ENCODE measurements around the gene ANKRD30A.
"Not testable (repeated sequence)": the region's sequence is repeated elsewhere in the genome, so short reads cannot be mapped to it uniquely, and the experiment has no call there.

ANKRD30A gene, protein sequence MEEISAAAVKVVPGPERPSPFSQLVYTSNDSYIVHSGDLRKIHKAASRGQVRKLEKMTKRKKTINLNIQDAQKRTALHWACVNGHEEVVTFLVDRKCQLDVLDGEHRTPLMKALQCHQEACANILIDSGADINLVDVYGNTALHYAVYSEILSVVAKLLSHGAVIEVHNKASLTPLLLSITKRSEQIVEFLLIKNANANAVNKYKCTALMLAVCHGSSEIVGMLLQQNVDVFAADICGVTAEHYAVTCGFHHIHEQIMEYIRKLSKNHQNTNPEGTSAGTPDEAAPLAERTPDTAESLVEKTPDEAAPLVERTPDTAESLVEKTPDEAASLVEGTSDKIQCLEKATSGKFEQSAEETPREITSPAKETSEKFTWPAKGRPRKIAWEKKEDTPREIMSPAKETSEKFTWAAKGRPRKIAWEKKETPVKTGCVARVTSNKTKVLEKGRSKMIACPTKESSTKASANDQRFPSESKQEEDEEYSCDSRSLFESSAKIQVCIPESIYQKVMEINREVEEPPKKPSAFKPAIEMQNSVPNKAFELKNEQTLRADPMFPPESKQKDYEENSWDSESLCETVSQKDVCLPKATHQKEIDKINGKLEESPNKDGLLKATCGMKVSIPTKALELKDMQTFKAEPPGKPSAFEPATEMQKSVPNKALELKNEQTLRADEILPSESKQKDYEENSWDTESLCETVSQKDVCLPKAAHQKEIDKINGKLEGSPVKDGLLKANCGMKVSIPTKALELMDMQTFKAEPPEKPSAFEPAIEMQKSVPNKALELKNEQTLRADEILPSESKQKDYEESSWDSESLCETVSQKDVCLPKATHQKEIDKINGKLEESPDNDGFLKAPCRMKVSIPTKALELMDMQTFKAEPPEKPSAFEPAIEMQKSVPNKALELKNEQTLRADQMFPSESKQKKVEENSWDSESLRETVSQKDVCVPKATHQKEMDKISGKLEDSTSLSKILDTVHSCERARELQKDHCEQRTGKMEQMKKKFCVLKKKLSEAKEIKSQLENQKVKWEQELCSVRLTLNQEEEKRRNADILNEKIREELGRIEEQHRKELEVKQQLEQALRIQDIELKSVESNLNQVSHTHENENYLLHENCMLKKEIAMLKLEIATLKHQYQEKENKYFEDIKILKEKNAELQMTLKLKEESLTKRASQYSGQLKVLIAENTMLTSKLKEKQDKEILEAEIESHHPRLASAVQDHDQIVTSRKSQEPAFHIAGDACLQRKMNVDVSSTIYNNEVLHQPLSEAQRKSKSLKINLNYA (N-terminal part only)

GRCh38 chr10:37125191-37125732 is at the start of gene ANKRD30A:
ANKRD30A (plus strand) TSS chr10:37125598; CDS start chr10:37125788, 190 bp downstream.
- H3K4me1 ChIP-seq (ENCODE audit: insufficient read depth, low read length) = no peaks in the 10 kb centered on the region
- no peaks in the 10 kb centered on the region for H3K27me3 ChIP-seq (ENCODE audit: insufficient read depth, low read length)
- H3K4me3 ChIP-seq (ENCODE audit: low read length) = no peak within 1 kb of the TSS
- H3K9me3 ChIP-seq (ENCODE audit: insufficient read depth, low read depth, low read length) = no peaks in the 10 kb centered on the region
- no peak within 1 kb of the TSS for H3K9ac ChIP-seq (ENCODE audit: low read depth, low read length)
- no peak within 1 kb of the TSS for H3K27ac ChIP-seq (ENCODE audit: low read length)
- no peaks in the 10 kb centered on the region for H3K36me3 ChIP-seq (ENCODE audit: insufficient read depth, low read depth, low read length)

DNA sequence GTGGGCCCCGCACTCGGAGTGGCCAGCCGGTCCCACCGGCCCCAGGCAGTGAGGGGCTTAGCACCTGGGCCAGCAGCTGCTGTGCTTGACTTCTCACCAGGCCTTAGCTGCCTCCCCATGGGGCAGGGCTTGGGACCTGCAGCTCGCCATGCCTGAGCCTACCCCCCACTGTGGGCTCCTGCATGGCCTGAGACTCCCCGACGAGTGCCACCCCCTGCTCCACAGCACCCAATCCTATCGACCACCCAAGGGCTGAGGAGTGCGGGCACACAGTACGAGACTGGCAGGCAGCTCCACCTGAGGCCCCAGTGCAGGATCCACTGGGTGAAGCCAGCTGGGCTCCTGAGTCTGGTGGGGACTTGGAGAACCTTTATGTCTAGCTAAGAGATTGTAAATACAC is 49.3 kb upstream of the ANKRD30A start:
- not testable (repeated sequence) for H3K9ac ChIP-seq (ENCODE audit: low read depth, low read length); H3K27ac ChIP-seq (ENCODE audit: low read length); H3K9me3 ChIP-seq (ENCODE audit: insufficient read depth, low read depth, low read length); H3K36me3 ChIP-seq (ENCODE audit: insufficient read depth, low read depth, low read length); H3K27me3 ChIP-seq (ENCODE audit: insufficient read depth, low read length); H3K4me1 ChIP-seq (ENCODE audit: insufficient read depth, low read length); H3K4me3 ChIP-seq (ENCODE audit: low read length)

- no peaks in the 10 kb centered on the region for H3K4me1 ChIP-seq (ENCODE audit: insufficient read depth, low read length)
- no peaks in the 10 kb centered on the region for H3K36me3 ChIP-seq (ENCODE audit: insufficient read depth, low read depth, low read length)
- H3K9me3 ChIP-seq (ENCODE audit: insufficient read depth, low read depth, low read length) = peaks cover 6% of the 10 kb centered on the region
- no peak overlapping the region for H3K27ac ChIP-seq (ENCODE audit: low read length)
- H3K27me3 ChIP-seq (ENCODE audit: insufficient read depth, low read length) = no peaks in the 10 kb centered on the region
- H3K9ac ChIP-seq (ENCODE audit: low read depth, low read length) = no peak overlapping the region
- no peak overlapping the region for H3K4me3 ChIP-seq (ENCODE audit: low read length)
Observed at GRCh38 chr10:37095792-37096573, 29.4 kb upstream of the ANKRD30A start.

DNA sequence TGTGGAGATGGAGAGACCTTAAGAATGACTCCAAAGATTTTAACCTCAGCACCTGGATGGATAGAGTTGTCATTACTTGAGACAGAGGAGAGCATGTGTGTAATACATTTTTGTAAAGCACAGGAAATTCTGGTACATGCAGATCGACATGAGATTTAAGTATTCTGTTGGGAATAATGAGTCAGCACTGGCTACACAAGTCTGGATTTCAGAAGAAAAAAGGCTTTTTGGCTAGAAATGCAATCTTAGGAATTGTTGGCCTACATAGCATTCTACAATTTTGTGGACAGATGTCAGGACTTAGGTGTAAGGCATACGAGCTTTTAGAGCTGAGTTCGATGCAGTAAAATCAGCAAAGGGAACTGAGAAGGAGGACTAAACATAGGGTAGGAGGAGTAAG is 24.1 kb upstream of the ANKRD30A start:
- no peaks in the 10 kb centered on the region for H3K4me1 ChIP-seq (ENCODE audit: insufficient read depth, low read length)
- no peaks in the 10 kb centered on the region for H3K27me3 ChIP-seq (ENCODE audit: insufficient read depth, low read length)
- no peak overlapping the region for H3K27ac ChIP-seq (ENCODE audit: low read length)
- H3K4me3 ChIP-seq (ENCODE audit: low read length) = no peak overlapping the region
- H3K36me3 ChIP-seq (ENCODE audit: insufficient read depth, low read depth, low read length) = no peaks in the 10 kb centered on the region
- no peak overlapping the region for H3K9ac ChIP-seq (ENCODE audit: low read depth, low read length)
- H3K9me3 ChIP-seq (ENCODE audit: insufficient read depth, low read depth, low read length) = no peaks in the 10 kb centered on the region

- Histone ChIP-seq H3K4me3 (ENCODE audit: low read length) (no peak overlapping the region), H3K9ac (ENCODE audit: low read depth, low read length) (no peak overlapping the region), H3K4me1 (ENCODE audit: insufficient read depth, low read length) (no peaks in the 10 kb centered on the region), H3K27me3 (ENCODE audit: insufficient read depth, low read length) (no peaks in the 10 kb centered on the region), H3K9me3 (ENCODE audit: insufficient read depth, low read depth, low read length) (no peaks in the 10 kb centered on the region), H3K27ac (ENCODE audit: low read length) (no peak overlapping the region), H3K36me3 (ENCODE audit: insufficient read depth, low read depth, low read length) (no peaks in the 10 kb centered on the region)
Observed at GRCh38 chr10:37109000-37109399, 16.4 kb upstream of the ANKRD30A start.

DNA sequence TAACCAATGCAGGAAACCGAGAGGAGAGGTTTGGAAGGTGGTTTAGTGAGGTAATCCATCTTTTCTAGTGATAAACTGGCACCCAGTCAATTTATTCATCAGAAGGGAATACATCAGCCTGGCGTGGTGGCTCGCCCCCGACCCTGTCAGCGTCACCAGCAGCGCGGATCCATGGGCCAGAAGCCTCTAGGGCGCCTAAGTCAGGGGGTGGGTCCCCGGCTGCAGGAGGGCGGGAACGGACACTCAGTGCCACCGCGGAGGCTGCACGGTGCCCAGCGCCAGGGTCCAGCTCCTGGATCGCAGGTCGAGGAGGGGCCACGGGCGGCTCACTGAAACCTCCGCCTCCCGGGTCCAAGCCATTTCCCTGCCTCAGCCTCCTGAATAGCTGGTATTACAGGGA is 866 bp upstream of the ANKRD30A start:
- H3K27me3 ChIP-seq (ENCODE audit: insufficient read depth, low read length) = no peaks in the 10 kb centered on the region
- H3K4me1 ChIP-seq (ENCODE audit: insufficient read depth, low read length) = no peaks in the 10 kb centered on the region
- H3K9ac ChIP-seq (ENCODE audit: low read depth, low read length) = no peak overlapping the region
- H3K27ac ChIP-seq (ENCODE audit: low read length) = no peak overlapping the region
- H3K4me3 ChIP-seq (ENCODE audit: low read length) = no peak overlapping the region
- no peaks in the 10 kb centered on the region for H3K36me3 ChIP-seq (ENCODE audit: insufficient read depth, low read depth, low read length)
- no peaks in the 10 kb centered on the region for H3K9me3 ChIP-seq (ENCODE audit: insufficient read depth, low read depth, low read length)

DNA sequence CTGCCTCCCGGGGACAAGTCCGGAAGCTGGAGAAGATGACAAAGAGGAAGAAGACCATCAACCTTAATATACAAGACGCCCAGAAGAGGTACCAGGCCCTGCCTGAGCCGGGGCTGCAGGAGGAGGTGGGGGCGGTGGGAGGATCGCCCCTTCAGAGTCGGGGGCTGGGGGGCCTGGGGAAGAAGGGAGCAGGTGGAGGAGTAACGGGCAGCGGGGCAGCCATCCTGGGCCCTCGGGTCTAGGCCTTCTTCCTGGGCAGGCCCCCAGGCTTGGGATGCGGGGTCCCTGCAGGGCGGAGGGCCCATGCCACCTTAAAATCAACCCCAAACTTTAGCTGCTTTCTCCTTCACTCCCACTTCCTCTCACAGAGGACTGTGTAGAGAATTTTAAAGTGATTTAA is 523 bp downstream of the ANKRD30A start:
- H3K4me1 ChIP-seq (ENCODE audit: insufficient read depth, low read length) = no peaks in the 10 kb centered on the region

GRCh38 chr10:37146443-37146842 is 21.0 kb downstream of the ANKRD30A start:
- H3K27ac ChIP-seq (ENCODE audit: low read length) = no peak overlapping the region
- no peaks in the 10 kb centered on the region for H3K9me3 ChIP-seq (ENCODE audit: insufficient read depth, low read depth, low read length)
- no peak overlapping the region; the same call in 1 of the 2 replicates for H3K4me3 ChIP-seq (ENCODE audit: low read length)
- H3K9ac ChIP-seq (ENCODE audit: low read depth, low read length) = no peak overlapping the region
- H3K36me3 ChIP-seq (ENCODE audit: insufficient read depth, low read depth, low read length) = no peaks in the 10 kb centered on the region
- peaks cover 2% of the 10 kb centered on the region; the same call in 1 of the 2 replicates for H3K4me1 ChIP-seq (ENCODE audit: insufficient read depth, low read length)
- H3K27me3 ChIP-seq (ENCODE audit: insufficient read depth, low read length) = peaks cover 42% of the 10 kb centered on the region

More for the DNA sequence above, 523 bp downstream of the ANKRD30A start:
- Histone ChIP-seq H3K36me3 (ENCODE audit: insufficient read depth, low read depth, low read length) (no peaks in the 10 kb centered on the region), H3K9me3 (ENCODE audit: insufficient read depth, low read depth, low read length) (no peaks in the 10 kb centered on the region), H3K27me3 (ENCODE audit: insufficient read depth, low read length) (no peaks in the 10 kb centered on the region), H3K27ac (ENCODE audit: low read length) (no peak overlapping the region), H3K9ac (ENCODE audit: low read depth, low read length) (no peak overlapping the region), H3K4me3 (ENCODE audit: low read length) (no peak overlapping the region)

- not testable (repeated sequence) for H3K4me1 ChIP-seq (ENCODE audit: insufficient read depth, low read length); H3K27ac ChIP-seq (ENCODE audit: low read length); H3K9me3 ChIP-seq (ENCODE audit: insufficient read depth, low read depth, low read length)
Observed at GRCh38 chr10:37162430-37162829, 37.0 kb downstream of the ANKRD30A start.

DNA sequence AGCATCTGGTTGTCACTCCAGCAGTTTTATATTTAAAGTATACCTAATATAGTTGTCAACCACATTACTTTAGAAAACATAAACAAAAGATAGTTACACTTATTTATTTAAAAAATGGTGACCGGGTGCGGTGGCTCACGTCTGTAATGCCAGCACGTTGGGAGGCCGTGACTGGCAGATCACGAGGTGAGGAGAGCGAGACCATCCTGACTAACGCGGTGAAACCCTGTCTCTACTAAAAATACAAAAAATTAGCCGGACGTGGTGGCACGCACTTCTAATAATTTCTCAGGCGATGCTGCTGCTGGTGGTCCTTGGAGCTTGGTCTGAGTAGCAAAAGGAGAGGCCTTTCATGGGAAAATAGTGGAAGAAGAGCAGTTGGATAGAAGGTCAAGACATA is 46.5 kb downstream of the ANKRD30A start:
- H3K27me3 ChIP-seq (ENCODE audit: insufficient read depth, low read length); H3K36me3 ChIP-seq (ENCODE audit: insufficient read depth, low read depth, low read length); H3K9ac ChIP-seq (ENCODE audit: low read depth, low read length): not testable (repeated sequence)

More at GRCh38 chr10:37162430-37162829, 37.0 kb downstream of the ANKRD30A start:
- H3K36me3 ChIP-seq (ENCODE audit: insufficient read depth, low read depth, low read length); H3K4me3 ChIP-seq (ENCODE audit: low read length); H3K27me3 ChIP-seq (ENCODE audit: insufficient read depth, low read length); H3K9ac ChIP-seq (ENCODE audit: low read depth, low read length): not testable (repeated sequence)

DNA sequence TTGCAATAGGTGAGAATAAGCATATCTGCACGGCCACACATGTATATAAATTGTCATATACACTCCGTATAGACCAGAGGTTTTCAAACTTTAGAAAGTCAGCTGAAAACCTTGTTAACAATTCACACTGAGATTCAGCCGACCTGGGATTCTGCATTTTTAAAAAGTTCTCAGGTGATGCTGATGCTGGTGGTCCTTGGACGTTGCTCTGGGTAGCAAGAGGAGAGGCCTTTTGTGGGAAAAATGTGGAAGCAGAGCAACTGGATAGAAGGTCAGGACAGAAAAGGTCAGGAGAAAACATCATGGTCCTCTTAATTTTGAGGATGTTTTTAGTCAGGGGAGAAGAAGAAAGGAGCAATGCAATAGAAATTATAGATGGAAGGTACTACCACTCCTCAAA is 52.9 kb downstream of the ANKRD30A start:
- H3K27me3 ChIP-seq (ENCODE audit: insufficient read depth, low read length); H3K27ac ChIP-seq (ENCODE audit: low read length); H3K36me3 ChIP-seq (ENCODE audit: insufficient read depth, low read depth, low read length); H3K9me3 ChIP-seq (ENCODE audit: insufficient read depth, low read depth, low read length); H3K4me1 ChIP-seq (ENCODE audit: insufficient read depth, low read length); H3K4me3 ChIP-seq (ENCODE audit: low read length); H3K9ac ChIP-seq (ENCODE audit: low read depth, low read length): not testable (repeated sequence)

More for the DNA sequence above, 46.5 kb downstream of the ANKRD30A start:
- H3K9me3 ChIP-seq (ENCODE audit: insufficient read depth, low read depth, low read length); H3K27ac ChIP-seq (ENCODE audit: low read length); H3K4me3 ChIP-seq (ENCODE audit: low read length); H3K4me1 ChIP-seq (ENCODE audit: insufficient read depth, low read length): not testable (repeated sequence)

All from iPS-20b (cell line).